WTC11 (cell line): Measurements from ENCODE around the gene OR52I1. TPM values are rescaled to one million over a fixed set of nuclear protein-coding genes. Genes with fewer than 3 reads are reported as not detected.

Source experiments
- ATAC-seq: fragments of 200-7000 bp; cut with Tn5 transposase; 2 replicates; pipeline ENCODE4 v1.10.0; 2021; ENCODE audit warnings: mild to moderate bottlenecking, moderate library complexity
- CTCF ChIA-PET: fragments of 300-600 bp; sonication (Branson Sonifier 250); formaldehyde crosslinking; loops from one replicate; lab custom pipeline; 2021; ENCODE audit warnings: antibody characterized with exemption; lab: Charles Lee
- POLR2A ChIA-PET: fragments of 350-600 bp; sonication (Branson Sonifier 250); formaldehyde crosslinking; loops from one replicate; lab custom pipeline; 2021; ENCODE audit warnings: antibody characterized with exemption; lab: Charles Lee
- DNase-seq: peaks from one replicate; pipeline ENCODE4 v3.0.0; 2021; ENCODE audit warnings: low spot score
- H3K27ac Mint-ChIP-seq: 2 replicates; pipeline ENCODE4 v1.8.0; 2021; ENCODE audit warnings: mixed read lengths
- H3K27me3 Mint-ChIP-seq: 2 replicates; pipeline ENCODE4 v1.8.0; 2021; ENCODE audit warnings: low read depth, mild to moderate bottlenecking, moderate library complexity, mixed read lengths
- H3K36me3 Mint-ChIP-seq: 2 replicates; pipeline ENCODE4 v1.8.0; 2021; ENCODE audit warnings: mixed read lengths
- H3K4me1 Mint-ChIP-seq: 2 replicates; pipeline ENCODE4 v1.8.0; 2022; ENCODE audit warnings: mixed read lengths
- H3K4me3 Mint-ChIP-seq: 2 replicates; pipeline ENCODE4 v1.8.0; 2021; ENCODE audit warnings: mild to moderate bottlenecking, moderate library complexity, mixed read lengths
- H3K9me3 Mint-ChIP-seq: 2 replicates; pipeline ENCODE4 v1.8.0; 2021; ENCODE audit warnings: mixed read lengths
- AFF4 ChIP-seq: sonication (generic); formaldehyde crosslinking; IDR thresholded peaks from 2 replicates; pipeline ENCODE4 v1.8.1; 2023; ENCODE audit warnings: mild to moderate bottlenecking, missing genetic modification reagents, borderline replicate concordance
- AR ChIP-seq: fragments of 250-450 bp; sonication (Bioruptor Pico); IDR thresholded peaks from 2 replicates; pipeline ENCODE4 v1.9.0; 2021; ENCODE audit warnings: mild to moderate bottlenecking
- ATF1 ChIP-seq: sonication (generic); formaldehyde crosslinking; IDR thresholded peaks from 2 replicates; pipeline ENCODE4 v1.8.1; 2023; ENCODE audit warnings: mild to moderate bottlenecking, moderate library complexity, missing genetic modification reagents
- ATF3 ChIP-seq: sonication (generic); formaldehyde crosslinking; conservative IDR thresholded peaks from 2 replicates; pipeline ENCODE4 v1.8.1; 2022; ENCODE audit warnings: mild to moderate bottlenecking, missing genetic modification reagents
- CBFB ChIP-seq: sonication (generic); formaldehyde crosslinking; IDR thresholded peaks from 2 replicates; pipeline ENCODE4 v1.8.1; 2022; ENCODE audit warnings: mild to moderate bottlenecking, low read depth, missing genetic modification reagents
- GRHL2 ChIP-seq: fragments of 250-450 bp; sonication (Bioruptor Pico); IDR thresholded peaks from 2 replicates; pipeline ENCODE4 v1.8.0; 2022; ENCODE audit warnings: mild to moderate bottlenecking, moderate library complexity; ENCODE audit not compliant: insufficient replicate concordance, severe bottlenecking
- HMGA2 ChIP-seq: fragments of 250-450 bp; sonication (Bioruptor Pico); IDR thresholded peaks from 2 replicates; pipeline ENCODE4 v1.4.0; 2021; ENCODE audit warnings: mild to moderate bottlenecking, moderate library complexity
- NFATC4 ChIP-seq: fragments of 250-450 bp; sonication (Bioruptor Pico); IDR thresholded peaks from 2 replicates; pipeline ENCODE4 v1.9.0; 2021; ENCODE audit warnings: mild to moderate bottlenecking
- RELA ChIP-seq: sonication (generic); formaldehyde crosslinking; IDR thresholded peaks from 2 replicates; pipeline ENCODE4 v1.8.1; 2022; ENCODE audit warnings: missing genetic modification reagents, mild to moderate bottlenecking, borderline replicate concordance
- STAT6 ChIP-seq: sonication (generic); formaldehyde crosslinking; conservative IDR thresholded peaks from 2 replicates; pipeline ENCODE4 v1.8.1; 2023; ENCODE audit warnings: mild to moderate bottlenecking, low read depth, missing genetic modification reagents, moderate library complexity
- TCF7 ChIP-seq: sonication (generic); formaldehyde crosslinking; IDR thresholded peaks from 2 replicates; pipeline ENCODE4 v1.8.0; 2022; ENCODE audit warnings: mild to moderate bottlenecking, low read depth, missing genetic modification reagents, moderate library complexity
- TP53 ChIP-seq: sonication (generic); formaldehyde crosslinking; IDR thresholded peaks from 2 replicates; pipeline ENCODE4 v1.8.1; 2023; ENCODE audit warnings: mild to moderate bottlenecking, missing genetic modification reagents
- ZNF263 ChIP-seq: sonication (generic); formaldehyde crosslinking; IDR thresholded peaks from 2 replicates; pipeline ENCODE4 v1.8.1; 2022; ENCODE audit warnings: low read depth, mild to moderate bottlenecking, moderate library complexity, missing genetic modification reagents
- ZNF512 ChIP-seq: sonication (generic); formaldehyde crosslinking; IDR thresholded peaks from 2 replicates; pipeline ENCODE4 v1.8.1; 2022; ENCODE audit warnings: missing genetic modification reagents, borderline replicate concordance
- total RNA-seq: library from RNA; stranded (reverse); gene quantifications from 3 replicates; pipeline ENCODE4 v1.2.3, GENCODE V29; 2021

The OR52I1 gene
- total RNA-seq, 1 experiment from 2014 or later: not detected

GRCh38 chr11:4544891-4545290 is 48.9 kb upstream of the OR52I1 start, which contains the start of gene OR52M1 (continued):
- no peak for TF ChIP-seq AFF4 (CRISPR knock-in tag)
- TF ChIP-seq HMGA2: no peak
- no peak for TF ChIP-seq ATF3 (CRISPR knock-in tag)
- no peak for TF ChIP-seq CBFB (CRISPR knock-in tag)
- no peak for TF ChIP-seq GRHL2 (CRISPR knock-in tag)
- TF ChIP-seq NFATC4 (CRISPR knock-in tag): no peak

GRCh38 chr11:4546878-4547277 is 47.0 kb upstream of the OR52I1 start:
- no peak overlapping the region for H3K27ac Mint-ChIP-seq
- no peaks in the 10 kb centered on the region for H3K4me1 Mint-ChIP-seq
- H3K9me3 Mint-ChIP-seq: peaks cover 12% of the 10 kb centered on the region
- H3K4me3 Mint-ChIP-seq: no peak overlapping the region
- H3K36me3 Mint-ChIP-seq: no peaks in the 10 kb centered on the region
- TF ChIP-seq TCF7 (CRISPR knock-in tag) (no peak), STAT6 (CRISPR knock-in tag) (no peak), TP53 (no peak), HMGA2 (no peak), GRHL2 (CRISPR knock-in tag) (no peak)
- CTCF ChIA-PET: interaction anchor here (1.1 to 2.3 kb wide), 2 partner anchors 360 to 365 kb away, joined by 4 to 12 read pairs; no protein-coding TSS in a partner anchor
- H3K27me3 Mint-ChIP-seq: peaks cover 16% of the 10 kb centered on the region
- no peak for DNase-seq
- no peak for ATAC-seq
- POLR2A ChIA-PET: no interaction called here

- peaks cover 12% of the 10 kb centered on the region for H3K9me3 Mint-ChIP-seq
- TF ChIP-seq ZNF263 (CRISPR knock-in tag): no peak
- no peak for ATAC-seq
- POLR2A ChIA-PET: no interaction called here
- CTCF ChIA-PET: interaction anchor here (1.1 to 2.3 kb wide), 2 partner anchors 360 to 366 kb away, joined by 4 to 12 read pairs; no protein-coding TSS in a partner anchor
- H3K27ac Mint-ChIP-seq: no peak overlapping the region
- no peak overlapping the region for H3K4me3 Mint-ChIP-seq
- H3K27me3 Mint-ChIP-seq: peaks cover 12% of the 10 kb centered on the region
- no peak for DNase-seq
- H3K36me3 Mint-ChIP-seq: no peaks in the 10 kb centered on the region
- H3K4me1 Mint-ChIP-seq: no peaks in the 10 kb centered on the region
Observed at GRCh38 chr11:4547416-4547815, 46.4 kb upstream of the OR52I1 start.

- peak; percentile 93 for ATAC-seq
- H3K27ac Mint-ChIP-seq: no peak overlapping the region
Observed at GRCh38 chr11:4551346-4551979, 42.4 kb upstream of the OR52I1 start.

More at GRCh38 chr11:4551346-4551979, 42.4 kb upstream of the OR52I1 start:
- Mint-ChIP-seq H3K9me3 (peaks cover 20% of the 10 kb centered on the region), H3K36me3 (no peaks in the 10 kb centered on the region), H3K27me3 (peaks cover 10% of the 10 kb centered on the region), H3K4me3 (no peak overlapping the region), H3K4me1 (no peaks in the 10 kb centered on the region)
- no peak for DNase-seq
- POLR2A ChIA-PET: no interaction called here
- CTCF ChIA-PET: interaction anchor here (0.7 to 2.2 kb wide), 12 partner anchors 8 to 372 kb away, joined by 3 to 24 read pairs (median 4); no protein-coding TSS in a partner anchor
- TF ChIP-seq ATF1 (CRISPR knock-in tag) (no peak), ZNF512 (no peak), RELA (CRISPR knock-in tag) (no peak), AR (CRISPR knock-in tag) (no peak)
